KOPT-K1 (cell line): ENCODE measurements around the gene ARHGEF12.

Source experiments
- H3K27ac ChIP-seq: fragments of 200-600 bp; sonication (generic); 2 replicates; pipeline ENCODE4 v1.5.1; 2016; ENCODE audit warnings: antibody characterized with exemption, mild to moderate bottlenecking, low read depth, low read length; ENCODE audit not compliant: poor library complexity, severe bottlenecking
- H3K36me3 ChIP-seq: fragments of 200-600 bp; sonication (generic); 2 replicates; pipeline ENCODE4 v1.5.1; 2017; ENCODE audit warnings: antibody characterized with exemption, mild to moderate bottlenecking, low read length, moderate library complexity; ENCODE audit not compliant: insufficient read depth
- H3K9me3 ChIP-seq: fragments of 200-600 bp; sonication (generic); 2 replicates; pipeline ENCODE4 v1.5.1; 2017; ENCODE audit warnings: antibody characterized with exemption, low read length, mild to moderate bottlenecking; ENCODE audit not compliant: insufficient read depth, poor library complexity, severe bottlenecking

The ARHGEF12 gene

GRCh38 chr11:120383518-120384155 lies 47.4 kb downstream of the ARHGEF12 start:
- Histone ChIP-seq H3K27ac (no peak overlapping the region), H3K9me3 (no peaks in the 10 kb centered on the region), H3K36me3 (no peaks in the 10 kb centered on the region)

- Histone ChIP-seq H3K36me3 (no peaks in the 10 kb centered on the region), H3K9me3 (no peaks in the 10 kb centered on the region), H3K27ac (no peak overlapping the region)
These were observed 48.3 kb downstream of the ARHGEF12 start for GRCh38 chr11:120384476-120384875.

DNA sequence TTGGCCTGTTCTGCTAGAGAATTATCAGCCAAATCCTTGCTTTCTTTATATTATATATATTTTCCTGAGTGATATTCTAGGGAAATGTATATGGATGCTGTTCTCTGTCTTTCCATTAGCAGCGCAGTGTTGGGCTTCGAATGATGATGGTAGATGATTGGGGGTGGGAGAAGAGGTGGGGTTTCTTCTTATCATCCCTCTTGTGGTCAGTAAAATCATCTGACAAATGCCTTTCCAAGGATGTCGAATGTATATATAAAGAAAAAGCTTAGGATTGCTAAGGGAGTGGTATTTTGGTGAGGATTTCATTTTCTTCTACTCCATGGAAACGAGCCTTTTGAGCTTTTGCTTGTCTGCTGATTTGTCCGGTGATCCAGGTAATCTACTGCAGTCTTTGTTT lies 48.9 kb downstream of the ARHGEF12 start:
- Histone ChIP-seq H3K36me3 (no peaks in the 10 kb centered on the region), H3K27ac (no peak overlapping the region), H3K9me3 (no peaks in the 10 kb centered on the region)

DNA sequence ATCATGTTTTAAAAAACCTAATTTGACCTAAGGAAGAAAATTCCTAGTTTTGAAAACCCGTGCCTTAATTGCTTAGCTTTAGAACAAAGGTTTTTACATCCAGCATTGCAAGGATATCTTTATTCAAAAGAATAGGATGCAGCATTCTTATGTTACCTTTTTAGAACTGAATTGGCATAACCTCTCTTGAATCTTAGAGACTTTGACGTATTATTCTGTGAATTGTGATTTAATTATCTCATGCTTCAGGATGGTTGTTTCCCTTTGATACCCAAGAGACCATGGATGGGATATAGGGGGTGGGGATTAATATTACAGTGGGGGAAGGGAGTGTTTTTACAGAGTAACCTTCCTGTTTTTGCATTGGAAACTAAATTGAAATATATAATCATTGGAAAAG lies 49.4 kb downstream of the ARHGEF12 start:
- no peaks in the 10 kb centered on the region for H3K9me3 ChIP-seq
- no peak overlapping the region for H3K27ac ChIP-seq
- no peaks in the 10 kb centered on the region for H3K36me3 ChIP-seq

GRCh38 chr11:120386318-120386717 lies 50.1 kb downstream of the ARHGEF12 start:
- H3K9me3 ChIP-seq, result no peaks in the 10 kb centered on the region
- H3K27ac ChIP-seq, result no peak overlapping the region
- no peaks in the 10 kb centered on the region for H3K36me3 ChIP-seq

DNA sequence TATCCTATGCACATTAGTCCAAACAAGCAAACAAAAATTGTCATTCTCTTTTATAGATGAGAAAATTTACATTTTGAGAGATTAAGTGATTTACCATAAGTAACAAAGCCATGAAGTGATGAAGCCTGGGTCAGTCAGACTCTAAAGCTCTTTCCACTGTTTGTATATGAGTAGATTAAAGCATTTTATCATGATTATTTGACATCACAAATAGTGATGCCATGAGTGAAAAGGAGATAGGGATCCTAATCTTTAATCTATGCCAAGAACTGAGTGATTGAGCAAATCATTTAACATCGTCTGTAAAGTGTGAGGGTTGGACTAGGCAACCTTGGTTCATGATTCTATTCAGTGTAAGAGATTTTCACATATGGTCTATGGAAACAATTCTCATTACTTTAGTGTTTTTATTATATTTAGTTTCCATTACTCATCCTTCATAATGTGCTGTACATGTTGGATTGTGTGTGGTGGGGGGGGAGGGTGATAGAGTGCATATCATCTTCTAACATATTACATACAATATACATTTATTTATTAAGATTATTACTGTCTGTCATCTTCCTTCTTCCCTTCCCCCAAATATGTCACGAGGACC lies 50.7 kb downstream of the ARHGEF12 start:
- no peaks in the 10 kb centered on the region for H3K9me3 ChIP-seq
- no peak overlapping the region for H3K27ac ChIP-seq

GRCh38 chr11:120388261-120388660 lies 52.0 kb downstream of the ARHGEF12 start:
- Histone ChIP-seq H3K27ac (no peak overlapping the region), H3K9me3 (no peaks in the 10 kb centered on the region), H3K36me3 (no peaks in the 10 kb centered on the region)

More for the DNA sequence above, 50.7 kb downstream of the ARHGEF12 start:
- H3K36me3 ChIP-seq, result no peaks in the 10 kb centered on the region

DNA sequence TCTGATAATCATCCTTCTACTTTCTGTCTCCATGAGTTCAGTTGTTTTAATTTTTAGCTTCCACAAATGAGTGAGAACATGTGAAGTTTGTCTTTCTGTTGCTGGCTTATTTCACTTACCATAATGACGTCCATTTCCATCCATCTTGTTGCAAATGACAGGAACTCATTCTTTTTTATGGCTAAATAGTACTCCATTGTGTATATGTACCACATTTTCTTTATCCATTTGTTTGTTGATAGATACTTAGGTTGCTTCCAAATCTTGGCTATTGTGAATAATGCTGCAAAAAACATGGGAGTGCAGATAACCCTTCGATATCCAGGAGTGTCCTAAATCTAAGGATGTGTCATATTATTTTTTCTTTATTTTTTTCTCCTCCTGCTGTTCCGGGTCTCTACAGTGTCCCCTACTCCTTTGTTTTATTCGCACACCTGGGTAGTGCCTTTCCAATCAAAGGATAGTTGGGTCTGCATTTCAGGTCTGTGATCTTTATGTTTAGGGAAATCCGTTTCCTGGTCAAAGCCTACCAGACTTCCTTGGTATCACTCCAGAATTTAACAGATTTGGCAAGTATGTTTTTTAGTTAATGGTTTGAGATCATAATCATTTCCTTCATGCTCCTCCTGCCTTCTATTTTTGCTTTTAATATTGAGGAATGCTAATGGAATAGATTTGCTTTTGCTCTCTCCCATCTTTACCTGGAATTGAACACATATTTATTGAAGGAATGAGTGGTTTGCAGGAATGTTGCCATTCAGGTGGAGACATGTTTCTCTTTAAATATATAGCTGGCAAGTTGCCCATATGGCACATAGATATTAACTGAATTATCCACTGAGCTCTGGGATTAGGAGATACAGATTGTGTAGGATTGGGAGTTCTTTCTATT lies 53.7 kb downstream of the ARHGEF12 start:
- Histone ChIP-seq H3K36me3 (no peaks in the 10 kb centered on the region), H3K9me3 (no peaks in the 10 kb centered on the region), H3K27ac (no peak overlapping the region)

- Histone ChIP-seq H3K9me3 (no peaks in the 10 kb centered on the region), H3K27ac (no peak overlapping the region), H3K36me3 (no peaks in the 10 kb centered on the region)
These were observed 54.3 kb downstream of the ARHGEF12 start for GRCh38 chr11:120390585-120390922.

DNA sequence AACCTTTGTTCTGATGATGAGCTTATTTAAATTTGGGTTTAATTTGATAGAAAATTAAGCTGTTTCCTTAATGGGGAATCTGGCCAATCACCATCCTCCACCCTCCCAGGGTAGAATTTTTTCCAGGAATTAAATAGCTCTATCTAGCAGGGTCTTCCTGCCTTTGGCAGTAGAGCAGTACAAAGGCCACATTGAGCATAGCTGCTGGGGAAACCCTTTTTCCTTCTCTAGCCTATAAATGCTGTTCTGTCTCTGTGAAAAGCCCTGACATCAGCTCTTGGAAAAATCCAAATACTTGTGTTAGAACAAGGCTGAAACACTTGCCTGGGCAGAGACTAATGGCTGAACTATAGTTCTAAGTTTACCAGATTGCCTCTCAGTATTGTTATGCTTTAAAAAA lies 55.1 kb downstream of the ARHGEF12 start:
- Histone ChIP-seq H3K9me3 (no peaks in the 10 kb centered on the region), H3K27ac (no peak overlapping the region)

GRCh38 chr11:120391854-120392253 lies 55.6 kb downstream of the ARHGEF12 start:
- no peaks in the 10 kb centered on the region for H3K36me3 ChIP-seq
- H3K9me3 ChIP-seq, result no peaks in the 10 kb centered on the region
- no peak overlapping the region for H3K27ac ChIP-seq

More for the DNA sequence above, 55.1 kb downstream of the ARHGEF12 start:
- no peaks in the 10 kb centered on the region for H3K36me3 ChIP-seq

- Histone ChIP-seq H3K27ac (no peak overlapping the region), H3K36me3 (no peaks in the 10 kb centered on the region), H3K9me3 (no peaks in the 10 kb centered on the region)
These were observed 56.1 kb downstream of the ARHGEF12 start for GRCh38 chr11:120392314-120392713.

- Histone ChIP-seq H3K9me3 (no peaks in the 10 kb centered on the region), H3K27ac (no peak overlapping the region), H3K36me3 (no peaks in the 10 kb centered on the region)
These were observed 56.6 kb downstream of the ARHGEF12 start for GRCh38 chr11:120392793-120393192.

DNA sequence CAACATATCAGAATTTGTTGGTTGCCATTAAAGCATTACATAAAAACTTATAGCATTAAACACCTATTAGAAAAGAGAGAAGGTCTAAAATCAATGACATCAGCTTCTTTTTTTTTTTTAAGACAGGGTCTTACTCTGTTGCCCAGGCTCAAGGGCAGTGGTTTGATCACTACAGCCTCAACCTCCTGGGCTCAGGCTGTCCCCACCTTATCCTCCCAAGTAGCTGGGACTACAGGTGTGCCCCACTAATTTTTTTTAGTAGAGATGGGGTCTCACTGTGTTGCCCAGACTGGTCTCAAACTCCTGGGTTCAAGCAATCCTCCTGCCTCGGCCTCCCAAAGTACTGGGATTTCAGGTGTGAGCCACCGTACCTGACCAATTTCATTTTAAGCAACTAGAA lies 57.9 kb downstream of the ARHGEF12 start:
- Histone ChIP-seq H3K9me3 (no peaks in the 10 kb centered on the region), H3K27ac (no peak overlapping the region), H3K36me3 (no peaks in the 10 kb centered on the region)

DNA sequence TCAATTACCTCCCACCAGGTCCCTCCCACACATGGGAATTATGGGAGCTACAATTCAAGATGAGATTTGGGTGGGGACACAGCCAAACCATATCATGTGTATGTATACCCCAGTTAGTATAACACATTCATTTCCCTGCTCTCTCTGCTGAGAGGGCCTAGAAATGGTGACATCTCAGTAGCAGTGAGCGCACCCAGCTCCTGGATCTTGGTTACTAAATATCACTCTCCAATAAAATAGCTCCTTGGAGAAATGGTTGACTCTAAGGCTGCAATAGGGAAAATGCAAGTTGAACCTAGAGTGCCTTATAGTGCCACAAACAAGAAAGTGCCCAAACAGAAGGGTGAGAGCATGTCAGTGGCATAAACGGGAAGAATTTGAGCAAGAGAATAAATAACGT lies 59.6 kb downstream of the ARHGEF12 start:
- Histone ChIP-seq H3K36me3 (no peaks in the 10 kb centered on the region), H3K27ac (no peak overlapping the region), H3K9me3 (no peaks in the 10 kb centered on the region)
